Measurements from ENCODE around the gene TJP1. TPM values are rescaled to one million over a fixed set of nuclear protein-coding genes. Genes with fewer than 3 reads are reported as not detected.
A peak's percentile ranks its signal among the peaks of the same experiment; 100 is the strongest.
"Not testable (repeated sequence)": the region's sequence is repeated elsewhere in the genome, so short reads cannot be mapped to it uniquely, and the experiment has no call there.

Gene TJP1
- total RNA-seq, 1 donor from 2014 or later: 159 TPM

- DNase-seq (ENCODE audit: low read depth): no peak
Observed at GRCh38 chr15:29756358-29757267, 65.7 kb downstream of the TJP1 start.

GRCh38 chr15:29754009-29754408, 68.3 kb downstream of the TJP1 start:
- not testable (repeated sequence) for DNase-seq (ENCODE audit: low read depth)

DNA sequence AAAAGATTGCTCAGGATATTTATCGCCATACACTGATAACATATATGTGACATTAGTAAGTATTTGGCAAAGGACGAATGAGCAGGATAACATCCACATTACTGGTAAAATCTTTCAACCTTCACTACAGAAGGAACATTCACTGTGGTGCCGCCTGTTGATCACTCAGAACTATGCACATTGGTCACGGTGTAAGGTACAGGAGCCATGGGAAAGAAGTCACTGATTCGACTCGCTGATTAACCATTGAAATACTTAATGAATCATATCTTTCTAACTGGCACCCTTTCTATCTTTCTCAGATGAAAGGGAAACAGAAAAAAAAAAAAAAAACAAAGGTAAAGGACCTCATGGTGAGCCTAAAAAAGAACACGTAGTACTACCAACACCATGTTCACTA, 68.8 kb downstream of the TJP1 start:
- no peak for DNase-seq (ENCODE audit: low read depth)

DNA sequence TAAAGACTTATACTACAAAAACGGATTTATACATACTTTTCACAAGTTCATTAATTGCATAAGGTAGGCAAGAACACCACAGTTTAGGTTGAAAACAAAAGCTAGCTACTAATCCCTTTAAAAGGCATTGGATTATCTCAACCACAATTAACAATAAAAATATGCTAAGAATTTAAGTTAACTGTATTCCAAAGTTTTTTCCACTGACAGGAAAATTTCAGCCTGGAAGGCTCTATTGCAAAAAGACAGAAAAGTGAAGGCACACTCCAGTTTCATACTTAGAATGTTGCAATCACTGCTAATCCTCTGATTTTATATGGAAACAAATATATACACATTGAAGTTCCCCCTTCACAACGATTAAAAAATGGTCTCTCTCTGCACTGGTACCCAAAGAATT, 71.5 kb downstream of the TJP1 start:
- DNase-seq (ENCODE audit: low read depth): no peak

- DNase-seq (ENCODE audit: low read depth): no peak
Observed at GRCh38 chr15:29749365-29750086, 72.7 kb downstream of the TJP1 start.

DNA sequence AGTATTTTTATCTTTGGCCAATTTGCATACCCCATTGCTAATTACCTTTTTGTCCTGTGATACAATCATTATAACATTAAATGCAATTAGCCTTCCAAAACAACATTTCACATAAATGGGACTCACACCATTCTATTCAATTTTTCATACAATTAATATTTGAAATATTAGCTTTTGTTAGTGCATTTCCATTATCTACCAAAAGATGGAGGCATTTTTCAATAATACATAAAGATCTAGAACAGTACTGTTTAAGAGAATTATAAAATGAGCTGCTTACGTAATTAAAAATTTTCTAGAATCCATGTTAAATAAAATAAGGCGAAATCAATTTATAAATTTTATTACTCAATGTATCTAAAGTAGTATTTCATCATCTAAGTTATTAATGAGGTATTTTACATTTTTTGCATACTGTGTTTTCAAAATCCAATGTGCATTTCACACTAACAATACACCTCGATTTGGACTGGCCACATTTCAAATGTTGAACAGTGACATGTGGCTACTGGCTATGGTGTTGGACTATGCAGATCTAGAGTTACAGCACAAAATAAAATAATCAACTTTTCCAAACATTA, 74.3 kb downstream of the TJP1 start:
- DNase-seq (ENCODE audit: low read depth): no peak

- no peak for DNase-seq (ENCODE audit: low read depth)
Observed at GRCh38 chr15:29743475-29743874, 78.8 kb downstream of the TJP1 start.

DNA sequence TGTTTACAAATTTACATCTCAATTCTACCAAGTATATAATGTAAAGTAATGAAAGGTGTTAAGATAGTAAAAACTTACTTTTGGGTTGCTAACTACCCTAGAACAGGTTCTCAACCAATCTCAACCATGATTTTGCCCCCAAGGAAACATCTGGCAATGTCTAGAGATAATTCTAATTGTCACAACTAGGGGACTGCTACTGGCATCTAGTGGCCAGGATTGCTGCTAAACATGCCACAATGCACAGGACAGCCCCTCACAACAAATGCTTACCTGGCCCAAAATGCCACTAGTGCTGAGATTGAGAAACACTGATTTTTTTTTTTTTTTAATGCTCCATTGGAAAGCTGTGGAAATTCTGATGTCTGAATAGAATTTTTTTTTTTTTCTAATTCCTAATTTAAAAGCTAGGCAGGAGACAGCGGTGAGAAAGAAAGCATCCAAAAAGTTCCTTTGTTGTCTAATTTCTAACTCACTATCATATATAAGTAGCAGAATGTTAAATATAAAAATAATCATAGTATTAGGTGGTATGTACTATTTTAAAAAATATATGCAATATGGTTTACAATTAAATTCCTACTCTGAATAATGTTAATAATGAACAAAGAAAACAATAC, 81.5 kb downstream of the TJP1 start:
- no peak for DNase-seq (ENCODE audit: low read depth)

GRCh38 chr15:29736744-29737020, 85.6 kb downstream of the TJP1 start:
- peak; percentile 90 for DNase-seq (ENCODE audit: low read depth)

GRCh38 chr15:29736012-29736743, 86.1 kb downstream of the TJP1 start:
- DNase-seq (ENCODE audit: low read depth): peak; percentile 39

GRCh38 chr15:29734917-29735572, 87.2 kb downstream of the TJP1 start:
- peak; percentile 96 for DNase-seq (ENCODE audit: low read depth)

DNA sequence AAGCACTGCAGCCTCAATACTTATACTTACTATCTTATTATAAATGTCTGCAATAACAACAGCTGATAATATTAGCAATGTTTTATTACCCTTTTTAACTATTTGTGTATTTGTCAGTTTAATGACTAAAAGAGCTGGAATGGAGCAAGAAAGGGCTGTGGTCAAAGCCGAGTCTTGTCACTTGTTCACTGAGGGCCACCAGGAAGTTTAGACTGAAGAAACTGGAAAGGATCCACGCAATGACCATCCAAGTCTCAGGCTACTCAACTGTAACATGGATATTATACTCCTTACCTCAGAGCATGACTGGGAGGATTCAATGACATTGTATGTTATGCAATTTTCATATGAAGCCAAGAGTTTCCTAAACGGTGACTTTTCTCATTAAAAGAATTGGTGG, 90.4 kb downstream of the TJP1 start:
- DNase-seq (ENCODE audit: low read depth): peak; percentile 36

DNA sequence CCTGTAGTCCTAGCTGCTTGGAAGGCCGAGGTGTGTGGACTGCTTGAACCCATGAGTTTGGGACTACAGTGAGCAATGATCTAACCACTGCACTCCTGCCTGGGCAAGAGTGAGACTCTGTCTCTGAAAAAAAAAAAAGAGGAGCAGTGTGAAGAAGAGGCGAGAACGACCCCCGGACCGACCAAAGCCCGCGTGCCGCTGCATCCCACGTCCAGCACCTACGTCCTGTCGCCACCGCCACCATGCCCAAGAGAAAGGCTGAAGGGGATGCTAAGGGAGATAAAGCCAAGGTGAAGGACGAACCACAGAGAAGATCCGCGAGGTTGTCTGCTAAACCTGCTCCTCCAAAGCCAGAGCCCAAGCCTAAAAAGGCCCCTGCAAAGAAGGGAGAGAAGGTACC, 91.8 kb downstream of the TJP1 start:
- not testable (repeated sequence) for DNase-seq (ENCODE audit: low read depth)

GRCh38 chr15:29728418-29728817, 93.8 kb downstream of the TJP1 start:
- DNase-seq (ENCODE audit: low read depth): no peak

GRCh38 chr15:29727871-29728270, 94.4 kb downstream of the TJP1 start:
- no peak for DNase-seq (ENCODE audit: low read depth)

- no peak for DNase-seq (ENCODE audit: low read depth)
Observed at GRCh38 chr15:29726553-29726952, 95.7 kb downstream of the TJP1 start.

DNA sequence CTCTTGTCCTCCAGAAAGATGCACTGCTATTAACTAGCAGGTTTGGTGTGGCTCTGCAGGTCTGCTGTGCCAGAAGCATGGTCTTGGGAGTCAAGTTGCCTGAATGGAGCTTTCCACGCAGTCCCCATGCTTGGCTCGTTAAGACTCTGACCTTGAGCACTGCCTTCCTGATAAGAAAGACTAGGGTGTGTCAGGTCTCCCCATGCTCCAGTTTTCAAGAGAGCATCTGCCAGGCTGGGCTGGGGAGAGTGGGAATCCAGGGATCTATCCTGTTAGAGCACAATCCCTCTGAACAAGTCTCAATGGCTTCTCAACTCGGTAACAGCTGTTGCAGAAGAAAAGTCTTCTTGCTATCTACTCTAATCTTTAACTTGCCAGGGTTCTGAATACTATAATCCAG, 98.2 kb downstream of the TJP1 start:
- DNase-seq (ENCODE audit: low read depth): no peak

DNA sequence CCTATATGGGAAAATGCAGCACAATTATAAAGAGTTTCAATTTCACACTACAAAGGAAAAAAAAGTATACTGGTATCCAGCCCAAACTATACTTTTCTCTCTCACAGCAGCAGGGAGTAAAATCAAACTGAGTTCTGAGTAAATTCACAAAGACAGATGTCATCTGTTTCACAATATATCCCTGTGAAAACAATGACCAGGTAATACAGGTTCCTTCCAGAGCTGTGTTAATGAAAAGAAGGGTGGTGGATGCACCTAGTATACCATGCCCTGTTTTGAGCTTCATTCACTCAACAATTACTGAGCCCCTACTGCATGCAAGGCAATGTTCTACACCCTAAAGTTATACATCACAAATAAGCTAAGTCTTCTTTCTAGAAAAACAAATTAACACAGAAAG, 108.5 kb downstream of the TJP1 start:
- DNase-seq (ENCODE audit: low read depth): no peak

DNA sequence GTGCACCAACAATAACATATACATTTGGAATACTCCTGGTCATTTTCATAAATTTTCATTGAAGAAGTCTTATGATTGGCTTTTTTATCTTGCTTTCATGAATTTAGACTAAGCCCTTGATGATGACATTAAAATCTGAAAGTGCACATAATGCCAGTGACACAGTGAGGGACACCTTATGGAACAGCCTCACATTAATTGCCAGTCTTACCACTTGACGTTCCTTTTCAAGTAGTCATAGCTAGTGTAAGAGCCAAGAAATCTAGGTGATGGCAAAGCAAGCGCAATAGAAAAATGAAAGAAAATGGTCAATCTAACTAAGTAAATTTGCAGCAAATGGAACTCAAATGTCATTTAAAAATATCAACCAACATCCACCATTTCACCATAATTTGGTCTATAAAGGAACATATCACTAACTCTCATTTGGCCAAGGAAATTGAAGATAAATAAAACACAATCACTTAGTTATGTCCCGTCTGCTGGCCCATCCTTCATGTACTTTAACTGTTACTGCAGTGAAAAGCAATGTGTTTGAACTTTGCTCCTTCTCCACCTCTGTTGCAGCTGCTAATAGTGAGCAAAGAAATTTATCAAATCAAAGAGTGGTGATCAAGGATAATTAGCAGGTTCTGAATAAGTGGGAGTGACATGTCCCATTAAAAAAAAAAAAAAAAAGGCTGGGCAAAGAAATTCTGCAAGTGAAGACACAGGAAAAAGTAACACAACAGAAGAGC, 110.0 kb downstream of the TJP1 start:
- DNase-seq (ENCODE audit: low read depth): no peak

DNA sequence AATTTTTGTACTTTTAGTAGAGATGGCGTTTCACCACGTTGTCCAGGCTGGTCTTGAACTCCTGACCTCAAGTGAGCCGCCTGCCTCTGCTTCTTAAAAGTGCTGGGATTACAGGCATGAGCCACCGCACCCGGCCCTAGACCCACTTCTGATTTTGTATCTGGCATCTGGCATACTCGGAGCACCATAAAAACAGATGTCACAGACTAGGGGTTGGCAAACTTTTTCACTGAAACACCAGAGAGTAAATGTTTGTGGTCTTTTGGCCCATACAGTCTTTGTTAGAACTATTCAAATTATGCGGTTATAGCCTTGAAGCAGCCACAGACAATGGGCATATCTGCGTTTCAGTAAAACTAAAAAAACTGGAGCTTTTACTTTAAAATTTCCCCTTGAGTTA, 110.7 kb downstream of the TJP1 start:
- DNase-seq (ENCODE audit: low read depth): no peak

- DNase-seq (ENCODE audit: low read depth): no peak
Observed at GRCh38 chr15:29708519-29708918, 113.7 kb downstream of the TJP1 start.
